Mesenchymal stem cell (in vitro differentiated cells and primary cell): ENCODE measurements around the gene DNER.

Source experiments
- DNase-seq: peaks from one replicate; pipeline ENCODE4 v3.0.0-alpha.2; 2013
- H2AFZ ChIP-seq: one replicate; pipeline ENCODE4 v1.6.1; 2013; ENCODE audit warnings: low read depth, mild to moderate bottlenecking, control low read depth, inconsistent platforms, low read length, moderate library complexity
- H2AK5ac ChIP-seq: 2 replicates; pipeline ENCODE4 v1.6.1; 2013; ENCODE audit warnings: low read length, moderate library complexity, mild to moderate bottlenecking, inconsistent platforms; ENCODE audit not compliant: severe bottlenecking
- H2BK120ac ChIP-seq: one replicate; pipeline ENCODE4 v1.6.1; 2013; ENCODE audit warnings: low read depth, mild to moderate bottlenecking, inconsistent platforms, low read length, moderate library complexity
- H2BK12ac ChIP-seq, 2 experiments: one replicate each; pipeline ENCODE4 v1.6.1; 2013; ENCODE audit warnings: inconsistent platforms in 2 of 2, low read length in 2 of 2, mild to moderate bottlenecking in 2 of 2, moderate library complexity in 2 of 2, control low read depth in 1 of 2
- H2BK15ac ChIP-seq: one replicate; pipeline ENCODE4 v1.6.1; 2013; ENCODE audit warnings: mild to moderate bottlenecking, low read depth, inconsistent platforms; ENCODE audit not compliant: poor library complexity, severe bottlenecking
- H2BK5ac ChIP-seq: 2 replicates; pipeline ENCODE4 v1.6.1; 2013; ENCODE audit warnings: low read depth, mild to moderate bottlenecking, low read length, control low read depth, inconsistent platforms; ENCODE audit not compliant: poor library complexity, severe bottlenecking
- H3K14ac ChIP-seq, 2 experiments: one replicate each; pipeline ENCODE4 v1.6.1; 2013; ENCODE audit warnings: inconsistent platforms in 2 of 2, low read length in 2 of 2, control low read depth in 1 of 2, mild to moderate bottlenecking in 1 of 2, moderate library complexity in 1 of 2
- H3K18ac ChIP-seq, 2 experiments: one replicate each; pipeline ENCODE4 v1.6.1; 2013; ENCODE audit warnings: inconsistent platforms in 2 of 2, low read length in 2 of 2, control low read depth in 1 of 2, low read depth in 1 of 2, mild to moderate bottlenecking in 1 of 2
- H3K23ac ChIP-seq, 2 experiments: one replicate each; pipeline ENCODE4 v1.6.1; 2013; ENCODE audit warnings: inconsistent platforms in 2 of 2, low read length in 2 of 2, mild to moderate bottlenecking in 2 of 2, moderate library complexity in 2 of 2, control low read depth in 1 of 2
- H3K27ac ChIP-seq: 2 replicates; pipeline ENCODE4 v1.5.1; 2013; ENCODE audit warnings: mild to moderate bottlenecking, moderate library complexity, low read length, control low read depth, inconsistent platforms; ENCODE audit not compliant: poor library complexity, severe bottlenecking
- H3K27me3 ChIP-seq, 2 experiments: 2 replicates each; pipeline versions ENCODE4 v1.6.1 to v1.7.0; 2013; ENCODE audit warnings: low read length in 2 of 2, mild to moderate bottlenecking in 2 of 2, moderate library complexity in 2 of 2, control low read depth in 1 of 2, inconsistent platforms in 1 of 2; ENCODE audit not compliant: control insufficient read depth in 1 of 2, insufficient read depth in 1 of 2
- H3K36me3 ChIP-seq, 2 experiments: 2 replicates each; pipeline versions ENCODE4 v1.6.1 to v1.7.0; 2013; ENCODE audit warnings: low read length in 2 of 2, control low read depth in 1 of 2, inconsistent platforms in 1 of 2, low read depth in 1 of 2, mild to moderate bottlenecking in 1 of 2; ENCODE audit not compliant: insufficient read depth in 2 of 2, control insufficient read depth in 1 of 2
- H3K4ac ChIP-seq, 2 experiments: one replicate each; pipeline ENCODE4 v1.6.1; 2013; ENCODE audit warnings: inconsistent platforms in 2 of 2, low read length in 2 of 2, mild to moderate bottlenecking in 2 of 2, moderate library complexity in 2 of 2, control low read depth in 1 of 2, low read depth in 1 of 2
- H3K4me1 ChIP-seq: 2 replicates; pipeline ENCODE4 v1.6.1; 2013; ENCODE audit warnings: low read depth, low read length, control low read depth; ENCODE audit not compliant: control insufficient read depth, insufficient read depth
- H3K4me2 ChIP-seq: 2 replicates; pipeline ENCODE4 v1.6.1; 2013; ENCODE audit warnings: low read length, mild to moderate bottlenecking, inconsistent platforms; ENCODE audit not compliant: poor library complexity, severe bottlenecking
- H3K4me3 ChIP-seq, 2 experiments: 2 replicates each; pipeline versions ENCODE4 v1.5.1 to v1.7.0; 2013; ENCODE audit warnings: low read length in 2 of 2, mild to moderate bottlenecking in 2 of 2, control low read depth in 1 of 2, low read depth in 1 of 2; ENCODE audit not compliant: insufficient read depth in 1 of 2
- H3K79me1 ChIP-seq: replicated peaks from 2 replicates; pipeline ENCODE4 v1.6.1; 2013; ENCODE audit warnings: mild to moderate bottlenecking, control low read depth, low read length, inconsistent platforms; ENCODE audit not compliant: poor library complexity, severe bottlenecking
- H3K9ac ChIP-seq: 2 replicates; pipeline ENCODE4 v1.7.0; 2013; ENCODE audit warnings: mild to moderate bottlenecking, low read length, moderate library complexity
- H3K9me3 ChIP-seq: 2 replicates; pipeline ENCODE4 v1.7.0; 2013; ENCODE audit warnings: mild to moderate bottlenecking, low read length; ENCODE audit not compliant: control insufficient read depth
- H4K8ac ChIP-seq: one replicate; pipeline ENCODE4 v1.6.1; 2013; ENCODE audit warnings: inconsistent platforms, mild to moderate bottlenecking, low read length, moderate library complexity
- H4K91ac ChIP-seq: one replicate; pipeline ENCODE4 v1.6.1; 2013; ENCODE audit warnings: mild to moderate bottlenecking, low read length, inconsistent platforms
- WGBS: methylation state at CpG from one replicate; pipeline ENCODE4 v1.1.7; 2013; ENCODE audit warnings: mixed read lengths; 5-methylcytosine and 5-hydroxymethylcytosine counted together

The DNER gene

DNA sequence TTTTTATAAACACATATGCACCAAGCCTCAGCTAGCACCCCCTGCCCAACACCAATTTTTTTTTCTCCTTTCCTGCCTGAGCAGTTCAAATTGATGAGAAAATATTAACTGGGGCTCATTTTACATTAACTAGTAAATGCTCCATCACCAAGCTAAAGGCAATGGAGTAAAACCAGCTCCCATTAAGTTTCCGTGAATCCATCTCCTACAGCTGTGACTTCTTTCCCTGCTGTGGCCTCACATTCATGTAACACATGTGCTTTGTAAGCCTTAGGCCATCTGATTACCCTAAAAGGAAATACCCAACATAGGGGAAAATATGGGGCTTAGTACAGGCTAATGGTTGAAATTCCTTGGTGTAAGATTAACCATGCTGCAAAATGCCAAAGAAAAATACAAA is 60.8 kb downstream of the DNER start:
- Histone ChIP-seq H4K91ac (no peak overlapping the region), H4K8ac (no peak overlapping the region), H2BK12ac (no peak overlapping the region), H3K27ac (peak overlapping the region; percentile 85), H3K4me3 (no peak overlapping the region), H3K36me3 (no peaks in the 10 kb centered on the region), H3K18ac (no peak overlapping the region), H3K9ac (no peak overlapping the region), H2BK120ac (no peak overlapping the region), H3K4me2 (no peak overlapping the region), H3K23ac (no peak overlapping the region), H2BK5ac (no peak overlapping the region), H3K4ac (no peak overlapping the region), H3K27me3 (peaks cover 0 to 4% of the 10 kb centered on the region in 2 experiments), H3K4me1 (peaks cover 4% of the 10 kb centered on the region), H3K79me1 (no peaks in the 10 kb centered on the region), H3K14ac (no peak overlapping the region), H2AFZ (no peak overlapping the region), H2AK5ac (no peak overlapping the region), H2BK15ac (no peak overlapping the region), H3K9me3 (no peaks in the 10 kb centered on the region)
- 86% methylated on average over 1 of the region's 1 CpG for WGBS
- no peak for DNase-seq

DNA sequence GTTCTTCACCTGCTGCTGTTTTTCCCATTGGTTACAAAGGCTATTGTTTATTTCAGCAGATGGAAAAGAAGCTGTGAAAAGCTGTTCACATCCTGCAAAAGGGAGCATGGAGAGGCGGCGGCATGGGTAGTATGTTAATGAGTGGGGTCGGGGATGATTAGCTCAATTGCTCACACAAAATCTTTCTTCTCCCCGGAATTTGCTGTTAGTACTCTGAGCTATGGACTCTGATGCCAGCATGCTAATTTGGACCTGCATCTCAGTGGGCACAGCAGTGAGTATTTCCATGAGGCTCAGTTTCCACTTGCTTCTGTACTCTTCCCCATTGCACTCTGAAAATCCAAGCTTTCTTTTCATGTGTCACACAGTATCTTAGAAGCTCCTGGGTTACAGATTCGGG is 61.6 kb downstream of the DNER start:
- WGBS, result 75% methylated on average over 5 of the region's 5 CpGs

DNA sequence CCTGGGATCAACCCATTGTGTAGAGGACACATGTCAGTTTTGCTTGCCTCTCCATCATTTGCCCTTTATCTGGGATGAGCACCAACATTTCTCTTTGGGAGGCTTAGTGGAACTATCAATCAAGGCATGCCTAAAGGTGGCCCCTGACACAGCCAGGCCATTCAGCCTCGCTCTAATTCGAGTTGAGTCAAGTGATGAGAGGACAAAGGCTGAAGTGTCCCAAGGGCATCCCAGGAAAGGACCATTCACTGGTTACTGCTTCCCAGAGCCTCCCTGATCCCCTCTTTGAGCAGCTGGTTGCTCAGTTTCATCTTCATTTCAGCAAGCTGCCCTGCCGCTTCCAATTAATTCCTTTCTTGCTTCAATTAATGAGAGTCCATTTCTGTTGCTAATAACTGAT is 63.5 kb downstream of the DNER start:
- no peaks in the 10 kb centered on the region for H3K79me1 ChIP-seq
- no peak overlapping the region for H3K4ac ChIP-seq
- H2AK5ac ChIP-seq, result no peak overlapping the region
- no peaks in the 10 kb centered on the region for H3K9me3 ChIP-seq
- H2BK5ac ChIP-seq, result no peak overlapping the region
- H4K8ac ChIP-seq, result no peak overlapping the region
- no peak overlapping the region for H3K23ac ChIP-seq
- no peak for DNase-seq
- H3K4me1 ChIP-seq, result peaks cover 4% of the 10 kb centered on the region
- no peak overlapping the region for H4K91ac ChIP-seq
- no peak overlapping the region for H3K27ac ChIP-seq
- WGBS, result 62% methylated on average over 2 of the region's 3 CpGs
- no peak overlapping the region for H3K18ac ChIP-seq
- H2BK15ac ChIP-seq, result no peak overlapping the region
- H3K4me3 ChIP-seq, result no peak overlapping the region
- H2BK12ac ChIP-seq, result no peak overlapping the region
- H3K9ac ChIP-seq, result no peak overlapping the region
- H2AFZ ChIP-seq, result no peak overlapping the region
- H3K27me3 ChIP-seq, result peaks cover 0 to 4% of the 10 kb centered on the region in 2 experiments
- no peaks in the 10 kb centered on the region for H3K36me3 ChIP-seq
- no peak overlapping the region for H2BK120ac ChIP-seq
- no peak overlapping the region for H3K14ac ChIP-seq
- H3K4me2 ChIP-seq, result no peak overlapping the region

More for the DNA sequence above, 61.6 kb downstream of the DNER start:
- Histone ChIP-seq H2AFZ (no peak overlapping the region), H2BK15ac (no peak overlapping the region), H3K79me1 (no peaks in the 10 kb centered on the region), H3K27ac (peak overlapping the region; percentile 85), H3K23ac (no peak overlapping the region), H2BK120ac (no peak overlapping the region), H3K27me3 (peaks cover 0 to 4% of the 10 kb centered on the region in 2 experiments), H3K4ac (no peak overlapping the region), H3K9me3 (no peaks in the 10 kb centered on the region), H3K18ac (no peak overlapping the region), H3K14ac (no peak overlapping the region), H2AK5ac (no peak overlapping the region), H3K4me1 (peaks cover 4% of the 10 kb centered on the region), H3K36me3 (no peaks in the 10 kb centered on the region), H3K9ac (no peak overlapping the region), H3K4me3 (no peak overlapping the region), H2BK5ac (peak overlapping the region; percentile 22), H4K8ac (no peak overlapping the region), H2BK12ac (no peak overlapping the region), H4K91ac (no peak overlapping the region), H3K4me2 (no peak overlapping the region)
- no peak for DNase-seq

DNA sequence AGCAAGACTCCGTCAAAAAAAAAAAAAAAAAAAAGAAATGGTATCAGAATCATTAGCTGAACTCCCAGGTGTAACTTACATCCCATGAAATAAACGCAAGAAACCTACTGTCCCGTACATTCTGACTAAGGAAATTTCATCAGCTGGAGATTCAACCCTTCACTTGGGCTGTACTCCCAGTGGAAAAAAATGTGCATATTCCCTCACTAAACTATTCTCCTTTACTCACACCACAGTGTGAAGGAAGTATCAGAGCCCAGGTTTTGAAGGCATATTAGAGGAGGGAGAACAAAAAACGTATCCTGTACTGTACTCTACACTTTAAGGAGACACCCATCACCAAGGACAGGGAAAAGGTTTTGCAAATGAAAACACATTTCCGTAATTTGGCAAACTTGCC is 64.3 kb downstream of the DNER start:
- H3K23ac ChIP-seq, result no peak overlapping the region
- H2BK120ac ChIP-seq, result no peak overlapping the region
- no peak overlapping the region for H3K4ac ChIP-seq
- H2AFZ ChIP-seq, result no peak overlapping the region
- 86% methylated on average over 4 of the region's 5 CpGs for WGBS
- DNase-seq, result no peak
- H3K36me3 ChIP-seq, result no peaks in the 10 kb centered on the region
- H3K14ac ChIP-seq, result no peak overlapping the region
- H2BK12ac ChIP-seq, result no peak overlapping the region
- no peak overlapping the region for H2BK5ac ChIP-seq
- H3K4me1 ChIP-seq, result peaks cover 4% of the 10 kb centered on the region
- H3K9ac ChIP-seq, result no peak overlapping the region
- no peak overlapping the region for H3K4me2 ChIP-seq
- H4K91ac ChIP-seq, result no peak overlapping the region
- H2AK5ac ChIP-seq, result no peak overlapping the region
- no peak overlapping the region for H2BK15ac ChIP-seq
- H3K27ac ChIP-seq, result no peak overlapping the region
- H3K27me3 ChIP-seq, result peaks cover 0 to 4% of the 10 kb centered on the region in 2 experiments
- no peak overlapping the region for H3K4me3 ChIP-seq
- no peaks in the 10 kb centered on the region for H3K79me1 ChIP-seq
- no peak overlapping the region for H3K18ac ChIP-seq
- H3K9me3 ChIP-seq, result no peaks in the 10 kb centered on the region
- no peak overlapping the region for H4K8ac ChIP-seq
